Measurements from ENCODE around the gene LYZL4. TPM values are rescaled to one million over a fixed set of nuclear protein-coding genes. Genes with fewer than 3 reads are reported as not detected.

Gene LYZL4
- total RNA-seq, 4 donors from 2014 or later, result not detected

DNA sequence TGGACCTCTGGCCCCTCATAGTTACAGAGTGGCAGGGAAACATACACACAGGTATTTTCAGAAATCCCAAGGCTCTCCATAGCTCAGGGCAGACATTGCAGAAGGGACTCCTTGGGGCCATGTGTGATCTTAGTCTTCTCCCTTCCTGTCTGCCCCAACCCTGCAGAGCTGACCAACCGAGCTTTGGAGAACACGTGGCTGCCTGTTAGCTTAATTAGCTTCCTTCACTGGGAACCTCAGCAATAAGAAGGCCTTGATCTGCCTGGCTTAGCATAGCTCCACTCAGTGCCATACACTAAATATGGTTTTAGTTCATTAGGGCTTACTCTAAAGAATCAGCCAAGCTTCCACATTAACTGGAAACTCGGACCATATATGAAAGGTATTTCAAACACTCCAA, 12.3 kb downstream of the LYZL4 start:
- Histone ChIP-seq H3K4me1 (no peaks in the 10 kb centered on the region), H3K27me3 (no peaks in the 10 kb centered on the region), H3K27ac (no peak overlapping the region), H3K36me3 (no peaks in the 10 kb centered on the region), H3K9me3 (no peaks in the 10 kb centered on the region), H3K4me3 (no peak overlapping the region)
- no peak for TF ChIP-seq EP300 (IDR thresholded peaks at IDR 0.05)
- no peak for TF ChIP-seq POLR2A (IDR thresholded peaks at IDR 0.05)
- TF ChIP-seq POLR2AphosphoS5 (IDR thresholded peaks at IDR 0.05), result no peak
- TF ChIP-seq, protein P1, sequence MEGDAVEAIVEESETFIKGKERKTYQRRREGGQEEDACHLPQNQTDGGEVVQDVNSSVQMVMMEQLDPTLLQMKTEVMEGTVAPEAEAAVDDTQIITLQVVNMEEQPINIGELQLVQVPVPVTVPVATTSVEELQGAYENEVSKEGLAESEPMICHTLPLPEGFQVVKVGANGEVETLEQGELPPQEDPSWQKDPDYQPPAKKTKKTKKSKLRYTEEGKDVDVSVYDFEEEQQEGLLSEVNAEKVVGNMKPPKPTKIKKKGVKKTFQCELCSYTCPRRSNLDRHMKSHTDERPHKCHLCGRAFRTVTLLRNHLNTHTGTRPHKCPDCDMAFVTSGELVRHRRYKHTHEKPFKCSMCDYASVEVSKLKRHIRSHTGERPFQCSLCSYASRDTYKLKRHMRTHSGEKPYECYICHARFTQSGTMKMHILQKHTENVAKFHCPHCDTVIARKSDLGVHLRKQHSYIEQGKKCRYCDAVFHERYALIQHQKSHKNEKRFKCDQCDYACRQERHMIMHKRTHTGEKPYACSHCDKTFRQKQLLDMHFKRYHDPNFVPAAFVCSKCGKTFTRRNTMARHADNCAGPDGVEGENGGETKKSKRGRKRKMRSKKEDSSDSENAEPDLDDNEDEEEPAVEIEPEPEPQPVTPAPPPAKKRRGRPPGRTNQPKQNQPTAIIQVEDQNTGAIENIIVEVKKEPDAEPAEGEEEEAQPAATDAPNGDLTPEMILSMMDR (IDR thresholded peaks at IDR 0.05), result no peak
- WGBS, 2 donors (ENCODE audit: low coverage in 1 of 2), result 56 to 65% methylated on average over 2 to 3 of the region's 3 CpGs
- no peak for ATAC-seq

DNA sequence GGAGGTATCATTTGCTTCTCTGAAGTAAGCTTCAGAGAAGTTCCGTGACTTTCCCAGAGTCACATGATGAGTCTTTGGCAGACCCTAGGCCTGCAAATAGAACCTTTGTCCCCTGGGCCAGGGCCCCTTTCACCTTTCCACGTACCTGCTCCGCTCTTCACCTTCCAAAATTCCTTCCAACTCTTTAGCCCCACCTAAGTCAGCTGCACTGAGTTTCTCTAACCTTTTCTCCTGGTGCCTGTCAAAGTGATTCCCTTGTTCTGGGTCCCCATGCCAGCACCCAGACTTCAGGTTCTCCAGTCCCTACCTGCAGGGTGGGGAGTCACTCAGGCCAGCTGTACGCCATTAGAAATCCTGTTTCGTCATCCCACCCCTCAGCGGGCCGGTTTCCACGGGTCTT, 12.8 kb downstream of the LYZL4 start:
- Histone ChIP-seq H3K9me3 (no peaks in the 10 kb centered on the region), H3K4me3 (no peak overlapping the region), H3K36me3 (no peaks in the 10 kb centered on the region), H3K4me1 (no peaks in the 10 kb centered on the region), H3K27me3 (no peaks in the 10 kb centered on the region), H3K27ac (no peak overlapping the region)
- 87 to 97% methylated on average over 3 to 6 of the region's 8 CpGs for WGBS, 2 donors (ENCODE audit: low coverage in 1 of 2)
- TF ChIP-seq POLR2AphosphoS5 (IDR thresholded peaks at IDR 0.05), result no peak
- TF ChIP-seq POLR2A (IDR thresholded peaks at IDR 0.05), result no peak
- TF ChIP-seq, protein P1 (IDR thresholded peaks at IDR 0.05), result no peak
- TF ChIP-seq EP300 (IDR thresholded peaks at IDR 0.05), result no peak
- ATAC-seq, result no peak

DNA sequence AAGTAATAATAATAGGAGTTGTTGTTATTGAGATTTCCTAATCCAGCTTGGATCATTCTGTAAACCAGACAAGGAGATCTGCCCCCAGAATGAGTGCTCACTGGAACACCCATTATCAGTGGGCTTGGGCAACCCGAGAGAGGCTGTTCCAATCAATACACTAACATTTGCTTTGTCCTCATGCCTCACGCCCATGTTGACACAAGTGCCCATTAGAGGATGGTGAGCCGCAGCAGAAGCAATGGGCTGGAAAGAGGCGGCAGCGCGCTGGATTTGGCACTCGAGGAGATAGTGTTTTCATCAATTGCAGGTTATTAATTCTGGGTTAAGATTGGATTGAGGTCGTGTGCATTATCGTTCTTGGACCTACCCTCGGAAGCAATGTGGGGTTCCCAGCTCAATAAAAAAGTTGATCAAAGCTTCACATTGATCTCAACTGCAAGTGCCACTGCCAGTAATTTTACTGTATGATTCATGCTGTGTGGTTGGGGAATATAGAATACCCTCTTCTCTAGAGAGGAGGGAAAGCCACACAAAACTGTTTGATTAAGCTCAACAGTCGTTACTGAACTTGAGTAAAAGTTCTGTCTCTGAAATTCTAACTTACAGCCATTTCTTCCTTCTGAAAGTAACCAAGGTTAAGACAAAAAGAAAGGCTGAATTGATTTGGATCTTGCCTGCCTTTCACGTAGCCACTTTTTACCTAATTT, 15.7 kb downstream of the LYZL4 start:
- no peak overlapping the region for H3K4me3 ChIP-seq
- H3K9me3 ChIP-seq, result no peaks in the 10 kb centered on the region
- H3K27ac ChIP-seq, result no peak overlapping the region
- H3K27me3 ChIP-seq, result no peaks in the 10 kb centered on the region
- TF ChIP-seq POLR2AphosphoS5 (IDR thresholded peaks at IDR 0.05) (no peak), EP300 (IDR thresholded peaks at IDR 0.05) (no peak), POLR2A (IDR thresholded peaks at IDR 0.05) (no peak)
- TF ChIP-seq, protein P1 (IDR thresholded peaks at IDR 0.05), result no peak
- no peaks in the 10 kb centered on the region for H3K36me3 ChIP-seq
- H3K4me1 ChIP-seq, result no peaks in the 10 kb centered on the region
- WGBS, 2 donors (ENCODE audit: low coverage in 1 of 2), result 80 to 88% methylated on average over 10 to 12 of the region's 12 CpGs
- no peak for ATAC-seq

DNA sequence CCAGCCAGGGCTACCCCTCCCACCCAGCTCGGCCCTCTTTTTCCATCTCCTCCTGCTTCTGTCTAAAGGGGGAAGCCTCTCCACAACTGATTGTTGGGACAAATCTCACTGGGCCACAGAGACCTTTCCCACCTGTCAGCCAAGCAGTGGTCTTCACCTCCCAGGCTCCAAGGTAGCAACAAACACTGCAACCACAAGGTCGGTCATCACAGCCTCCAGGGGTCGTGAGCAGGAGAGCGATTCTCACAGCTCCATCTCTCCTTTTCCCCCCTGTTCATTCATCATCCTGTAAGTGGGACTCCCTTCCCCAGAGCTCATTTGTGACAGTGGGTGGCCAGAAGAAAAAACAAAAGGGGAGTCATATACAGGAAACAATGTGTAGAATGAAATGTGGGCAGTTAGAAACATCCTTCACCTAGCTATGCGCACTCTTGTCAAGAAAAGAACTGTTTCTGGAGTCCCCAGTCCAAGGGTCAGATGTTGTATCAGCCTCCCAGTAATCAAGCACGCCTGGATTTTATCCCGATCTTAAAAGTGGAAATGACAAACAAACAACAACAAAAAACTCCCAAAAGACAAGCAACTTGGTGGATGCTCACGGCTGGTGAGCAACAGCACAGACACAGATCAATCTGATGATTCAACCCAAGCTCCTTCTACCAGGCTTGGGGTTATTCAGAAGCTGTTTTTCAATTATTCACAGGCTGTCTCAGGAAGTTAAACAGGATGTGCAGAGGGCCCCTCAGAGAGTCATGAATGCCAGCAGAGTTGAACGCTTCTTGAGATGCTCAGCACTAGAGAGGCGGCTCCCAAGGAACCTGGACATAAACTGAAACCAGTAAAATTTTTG, 22.4 kb downstream of the LYZL4 start:
- Histone ChIP-seq H3K27me3 (no peaks in the 10 kb centered on the region), H3K4me1 (no peaks in the 10 kb centered on the region), H3K36me3 (no peaks in the 10 kb centered on the region), H3K9me3 (no peaks in the 10 kb centered on the region), H3K27ac (no peak overlapping the region), H3K4me3 (no peak overlapping the region)
- TF ChIP-seq, protein P1 (IDR thresholded peaks at IDR 0.05), result no peak
- TF ChIP-seq POLR2AphosphoS5 (IDR thresholded peaks at IDR 0.05), result no peak
- TF ChIP-seq POLR2A (IDR thresholded peaks at IDR 0.05), result no peak
- TF ChIP-seq EP300 (IDR thresholded peaks at IDR 0.05), result no peak
- no peak for ATAC-seq
- 53 to 61% methylated on average over 5 to 7 of the region's 10 CpGs for WGBS, 2 donors (ENCODE audit: low coverage in 1 of 2)

Measured in gastroesophageal sphincter (tissue), 4 donors.